ENCODE data around the gene FAM117B.
"Not testable (repeated sequence)": the region's sequence is repeated elsewhere in the genome, so short reads cannot be mapped to it uniquely, and the experiment has no call there.

The FAM117B gene

GRCh38 chr2:202638721-202639120 lies 4.0 kb downstream of the FAM117B start:
- no peak for DNase-seq (ENCODE audit: low read depth)

DNA sequence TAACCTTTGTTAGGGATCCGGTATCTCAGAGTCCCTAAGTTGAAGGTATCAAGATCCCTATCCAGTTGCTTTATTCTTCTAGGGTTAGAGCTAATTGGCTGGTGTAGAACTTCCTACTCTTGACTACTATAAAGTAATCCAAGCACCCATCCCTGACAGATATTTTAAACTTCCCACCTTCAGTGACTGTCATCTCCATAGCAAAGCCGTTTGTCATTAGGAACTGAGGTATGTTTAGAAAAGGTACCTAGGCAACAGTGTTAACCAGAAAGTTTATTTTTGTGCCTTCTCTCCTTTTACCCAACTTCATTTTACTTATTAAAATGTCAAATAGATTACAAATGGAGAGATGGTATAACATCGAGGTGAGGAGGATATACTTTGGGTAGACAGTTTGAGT lies 4.5 kb downstream of the FAM117B start:
- no peak for DNase-seq (ENCODE audit: low read depth)

GRCh38 chr2:202642567-202642966 lies 7.8 kb downstream of the FAM117B start:
- peak; percentile 25 for DNase-seq (ENCODE audit: low read depth)

GRCh38 chr2:202643012-202643858 lies 8.5 kb downstream of the FAM117B start:
- DNase-seq (ENCODE audit: low read depth), result peak; percentile 7

DNA sequence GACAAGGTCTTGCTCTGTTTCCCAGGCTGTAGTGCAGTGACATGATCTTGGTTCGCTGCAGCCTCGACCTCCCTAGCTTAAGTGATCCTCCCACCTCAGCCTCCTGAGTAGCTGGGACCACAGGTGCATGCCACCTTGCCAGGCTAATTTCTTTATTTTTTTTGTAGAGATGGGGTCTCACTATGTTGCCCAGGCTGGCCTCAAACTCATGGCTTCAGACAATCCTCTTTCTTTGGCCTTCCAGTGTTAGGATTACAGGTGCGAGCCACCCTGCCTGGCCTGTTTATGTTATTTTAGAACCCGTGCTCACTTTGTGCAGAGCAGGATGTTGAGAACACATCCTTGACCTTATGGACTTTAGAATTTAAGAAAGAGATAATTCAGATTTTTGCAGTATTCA lies 17.4 kb downstream of the FAM117B start:
- no peak for DNase-seq (ENCODE audit: low read depth)

DNA sequence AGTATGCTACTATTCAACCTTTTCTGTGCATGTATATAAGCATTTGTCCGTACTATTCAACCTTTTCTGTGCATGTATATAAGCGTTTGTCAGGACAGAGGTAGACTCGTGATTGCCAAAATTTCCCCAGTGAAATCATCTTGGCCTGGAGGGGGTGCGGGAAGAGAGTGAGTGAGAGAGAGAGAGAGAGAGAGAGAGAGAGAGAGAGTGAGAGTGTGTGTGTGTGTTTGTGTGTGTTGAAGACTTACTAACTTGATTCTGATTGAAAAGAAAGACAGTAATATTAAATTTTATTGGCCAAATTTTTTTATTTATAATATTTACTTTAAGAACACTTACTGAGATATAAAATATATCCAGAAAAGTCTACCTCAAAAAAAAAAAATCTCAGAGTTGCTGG lies 19.1 kb downstream of the FAM117B start:
- DNase-seq (ENCODE audit: low read depth), result no peak

- no peak for DNase-seq (ENCODE audit: low read depth)
Measured at GRCh38 chr2:202657876-202658275, 23.1 kb downstream of the FAM117B start.

DNA sequence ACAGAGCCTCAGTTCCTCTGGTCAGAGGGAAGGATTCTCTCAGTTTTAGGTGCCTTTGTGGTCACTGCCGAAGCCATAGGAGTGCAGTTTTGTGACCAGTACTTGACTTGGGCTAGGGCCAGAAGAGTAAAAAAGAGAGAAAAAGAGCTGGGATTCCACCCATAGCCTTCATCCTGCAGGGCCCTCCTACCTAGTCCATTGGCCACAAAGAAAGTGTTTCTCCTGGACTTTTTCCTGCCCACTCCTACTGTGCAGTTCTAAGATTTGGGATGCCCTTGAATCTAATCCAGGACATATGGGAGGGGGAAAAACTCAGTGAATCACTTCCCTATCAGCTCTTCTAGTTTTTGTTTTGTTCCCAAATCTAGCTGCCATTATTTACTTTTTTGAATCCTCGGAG lies 26.0 kb downstream of the FAM117B start:
- DNase-seq (ENCODE audit: low read depth), result no peak

DNA sequence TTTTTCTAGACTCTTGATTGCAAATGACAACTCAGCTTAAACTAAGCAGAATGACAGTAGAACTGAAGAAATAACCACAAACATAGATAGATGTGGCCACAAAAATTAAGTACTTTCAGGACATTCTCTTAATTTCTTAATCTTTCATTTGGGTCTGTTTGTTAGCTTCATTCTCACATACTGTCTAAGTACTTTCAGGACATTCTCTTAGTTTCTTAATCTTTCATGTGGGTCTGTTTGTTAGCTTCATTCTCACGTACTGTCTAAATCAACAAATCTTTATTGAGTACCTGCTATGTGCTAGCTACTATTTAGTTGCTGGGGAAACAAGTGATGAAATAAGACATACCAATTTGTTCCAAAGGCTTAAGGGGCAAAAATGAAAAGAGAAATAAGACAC lies 35.1 kb downstream of the FAM117B start:
- DNase-seq (ENCODE audit: low read depth), result peak; percentile 86

GRCh38 chr2:202671317-202672035 lies 36.7 kb downstream of the FAM117B start:
- DNase-seq (ENCODE audit: low read depth), result no peak

DNA sequence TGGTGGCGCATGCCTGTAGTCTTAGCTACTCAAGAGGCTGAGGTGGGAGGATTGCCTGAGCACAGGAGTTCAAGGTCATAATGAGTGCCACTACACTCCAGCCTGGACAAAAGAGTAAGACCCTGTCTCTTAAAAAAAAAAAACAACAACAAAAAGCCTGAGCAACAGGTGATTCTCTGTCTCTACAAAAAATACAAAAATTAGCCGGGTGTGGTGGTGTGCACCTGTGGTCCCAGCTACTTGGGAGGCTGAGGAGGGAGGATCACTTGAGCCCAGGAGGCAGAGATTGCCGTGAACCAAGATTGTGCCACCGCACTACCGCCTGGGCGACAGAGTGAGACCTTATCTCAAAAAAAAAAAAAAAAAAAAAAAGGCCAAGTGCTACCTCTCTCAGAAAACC lies 40.3 kb downstream of the FAM117B start:
- DNase-seq (ENCODE audit: low read depth), result not testable (repeated sequence)

DNA sequence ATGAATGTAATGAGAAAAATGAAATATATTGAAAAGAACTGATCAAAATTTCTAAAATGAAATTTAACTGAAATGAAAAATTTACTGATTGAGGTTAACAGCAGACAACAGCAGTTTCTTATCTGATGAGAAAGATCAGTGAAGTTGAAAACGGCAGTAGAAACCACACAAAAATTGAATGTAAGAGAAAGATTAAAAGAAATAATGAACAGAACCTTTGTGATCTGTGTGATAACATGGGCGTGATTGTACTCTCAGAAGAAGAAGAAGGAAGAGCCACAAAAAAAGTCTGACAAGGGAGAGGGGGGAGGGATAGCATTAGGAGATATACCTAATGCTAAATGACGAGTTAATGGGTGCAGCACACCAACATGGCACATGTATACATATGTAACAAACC lies 45.2 kb downstream of the FAM117B start:
- DNase-seq (ENCODE audit: low read depth), result no peak

- DNase-seq (ENCODE audit: low read depth), result no peak
Measured at GRCh38 chr2:202680512-202680911, 45.7 kb downstream of the FAM117B start.

DNA sequence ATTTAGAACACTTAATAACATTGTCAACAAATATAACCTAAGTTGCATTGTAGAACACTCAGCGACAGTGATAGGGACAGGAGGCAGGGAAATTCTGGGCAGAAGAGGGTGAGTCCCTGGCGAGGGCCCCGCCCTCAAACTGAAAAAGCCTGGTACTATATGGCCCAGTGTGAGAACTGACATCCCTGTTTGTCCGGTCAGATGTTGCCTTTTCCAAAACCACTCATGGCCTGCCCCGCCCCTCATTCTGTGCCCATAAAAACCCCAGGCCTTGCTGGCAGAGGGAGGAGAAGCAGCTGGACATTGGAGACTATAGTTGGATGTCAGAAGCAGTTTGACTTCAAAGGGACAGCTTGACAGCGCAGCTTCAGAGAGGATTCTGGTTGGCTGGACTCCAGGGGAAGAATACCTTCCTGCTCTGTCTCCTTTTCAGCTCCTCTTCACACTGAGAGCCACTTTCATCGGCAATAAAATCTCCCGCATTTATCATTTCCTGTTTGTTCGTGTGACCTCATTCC lies 47.0 kb downstream of the FAM117B start:
- no peak for DNase-seq (ENCODE audit: low read depth)

GRCh38 chr2:202682274-202682673 lies 47.5 kb downstream of the FAM117B start:
- no peak for DNase-seq (ENCODE audit: low read depth)

DNA sequence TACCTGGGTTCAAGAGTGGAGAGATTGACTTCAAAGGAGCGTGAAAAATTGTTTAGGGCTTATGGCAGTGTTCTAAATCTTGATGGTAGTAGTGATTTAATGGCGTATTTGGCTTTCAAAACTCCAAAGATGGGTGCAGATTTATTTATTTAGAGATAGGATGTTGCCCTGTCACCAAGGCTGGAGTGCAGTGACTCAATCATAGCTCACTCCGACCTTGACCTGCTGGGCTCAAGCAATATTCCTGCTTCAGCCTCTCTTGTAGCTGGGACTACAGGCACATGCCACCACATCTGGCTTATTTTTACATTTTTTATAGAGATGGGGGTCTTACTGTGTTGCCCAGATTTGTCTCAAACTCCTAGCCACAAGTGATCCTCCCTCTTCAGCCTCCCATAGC lies 52.5 kb downstream of the FAM117B start:
- peak; percentile 8 for DNase-seq (ENCODE audit: low read depth)

DNA sequence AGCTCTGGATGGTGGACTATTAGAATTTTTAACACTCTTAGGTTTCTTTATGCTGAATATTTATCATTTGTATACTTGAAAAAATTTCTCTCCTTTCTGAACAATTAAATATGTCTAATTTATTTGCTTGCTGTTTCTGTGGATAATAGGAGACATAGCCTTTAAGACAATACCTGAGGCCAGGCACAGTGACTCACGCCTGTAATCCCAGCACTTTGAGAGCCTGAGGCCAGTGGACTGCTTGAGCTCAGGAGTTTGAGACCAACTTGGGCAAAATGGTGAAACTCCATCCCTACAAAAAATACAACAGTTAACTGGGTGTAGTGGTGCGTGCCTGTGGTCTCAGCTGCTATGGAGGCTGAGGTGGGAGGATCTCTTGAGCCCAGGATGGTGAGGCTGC lies 54.7 kb downstream of the FAM117B start:
- no peak for DNase-seq (ENCODE audit: low read depth)

DNA sequence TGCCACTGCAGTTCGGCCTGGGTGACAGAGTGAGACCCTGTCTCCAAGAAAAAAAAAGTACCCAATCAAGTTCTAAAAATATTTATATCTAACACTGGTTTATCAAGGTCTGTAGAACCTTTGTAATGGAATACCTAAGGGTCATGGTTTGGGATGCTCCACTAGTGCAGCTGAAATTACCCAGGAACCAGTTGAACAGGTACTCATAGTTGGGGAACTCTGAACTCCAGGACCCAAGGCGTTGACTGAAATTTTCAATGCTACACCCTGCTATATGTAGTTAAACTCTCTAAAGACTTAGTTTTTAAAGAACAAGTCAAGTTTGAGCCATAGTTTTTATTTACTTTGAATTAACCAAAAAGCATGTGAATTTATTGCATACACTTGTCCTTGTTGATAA lies 55.1 kb downstream of the FAM117B start:
- no peak for DNase-seq (ENCODE audit: low read depth)

DNA sequence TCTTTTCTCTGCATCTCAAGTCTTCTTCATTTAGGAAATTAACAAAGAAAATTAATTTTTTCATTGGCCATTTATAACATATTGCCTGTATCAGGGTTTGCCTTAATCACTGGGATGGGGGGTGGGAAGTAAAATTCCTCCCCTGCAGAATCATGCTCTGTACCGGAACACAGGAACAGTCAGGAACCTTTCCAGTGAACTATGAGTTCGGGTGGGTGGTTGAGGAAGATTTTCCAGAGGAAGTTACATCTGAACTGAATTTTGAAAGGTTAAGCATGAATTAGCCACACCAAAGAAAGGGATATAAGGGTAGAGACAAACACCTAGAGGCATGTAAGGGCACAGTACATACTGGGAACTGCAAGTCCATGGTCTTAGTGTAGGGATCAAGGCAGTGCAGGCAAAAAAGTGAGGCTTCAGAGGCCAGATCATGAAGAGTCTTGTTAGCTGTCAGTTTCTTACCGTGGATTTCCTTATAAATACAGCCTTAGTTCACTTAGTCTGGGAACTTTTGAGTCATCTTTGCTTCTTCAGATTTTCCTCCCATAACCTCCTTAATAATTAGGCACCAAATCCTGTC lies 55.6 kb downstream of the FAM117B start:
- peak; percentile 45 for DNase-seq (ENCODE audit: low read depth)

- DNase-seq (ENCODE audit: low read depth), result no peak
Measured at GRCh38 chr2:202693503-202693902, 58.7 kb downstream of the FAM117B start.

GRCh38 chr2:202695166-202695565 lies 60.4 kb downstream of the FAM117B start:
- DNase-seq (ENCODE audit: low read depth), result peak; percentile 96

GRCh38 chr2:202700075-202700901 lies 65.5 kb downstream of the FAM117B start:
- no peak for DNase-seq (ENCODE audit: low read depth)
